GM12891 (cell line): ENCODE measurements around the gene FGF12.

Experiments
- PAX5 ChIP-seq: IDR thresholded peaks from 2 replicates; pipeline ENCODE4 v1.6.1; 2011; ENCODE audit warnings: low read length, moderate library complexity, mild to moderate bottlenecking; ENCODE audit not compliant: insufficient read depth, severe bottlenecking
- POLR2A ChIP-seq: IDR thresholded peaks from 2 replicates; pipeline ENCODE4 v1.6.1; 2011; ENCODE audit warnings: low read depth, low read length, control low read depth
- POLR2AphosphoS5 ChIP-seq: IDR thresholded peaks from 2 replicates; pipeline ENCODE4 v1.6.1; 2011; ENCODE audit warnings: low read depth, low read length, control low read depth
- POU2F2 ChIP-seq: IDR thresholded peaks from 2 replicates; pipeline ENCODE4 v1.6.1; 2011; ENCODE audit warnings: low read depth, mild to moderate bottlenecking, control low read depth, low read length, moderate library complexity
- SPI1 ChIP-seq: IDR thresholded peaks from 2 replicates; pipeline ENCODE4 v1.6.1; 2011; ENCODE audit warnings: low read depth, low read length, control low read depth
- TAF1 ChIP-seq: IDR thresholded peaks from 2 replicates; pipeline ENCODE4 v1.6.1; 2011; ENCODE audit warnings: low read depth, low read length, control low read depth

DNA sequence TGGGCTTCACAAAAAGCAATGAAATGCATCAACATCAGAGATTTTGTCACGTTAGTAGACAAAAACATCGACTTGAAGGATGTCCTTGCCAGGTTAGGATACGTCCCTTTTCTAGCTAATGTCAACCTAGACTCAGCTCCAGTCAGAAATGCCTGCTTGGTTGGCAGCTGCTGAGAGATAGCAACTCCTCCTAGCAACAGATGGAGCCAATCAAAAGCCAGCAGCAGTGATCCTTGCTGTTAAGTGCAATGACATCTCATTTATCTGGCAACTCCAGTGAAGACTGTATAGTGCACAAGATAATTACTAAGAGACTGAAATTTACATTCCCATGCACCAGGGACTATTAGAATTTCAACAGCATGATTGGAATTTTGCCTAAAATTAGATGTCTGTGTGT lies 424.1 kb downstream of the FGF12 start:
- TF ChIP-seq POLR2A: no peak
- no peak for TF ChIP-seq SPI1
- no peak for TF ChIP-seq TAF1
- no peak for TF ChIP-seq POLR2AphosphoS5
- TF ChIP-seq POU2F2: no peak
- no peak for TF ChIP-seq PAX5
